Vagina (tissue), 2 donors: Measurements from ENCODE around the gene SPNS3. TPM values are rescaled to one million over a fixed set of nuclear protein-coding genes. Genes with fewer than 3 reads are reported as not detected.

Experiments used
- DNase-seq, 2 donors: peaks; one replicate each; pipeline ENCODE4 v3.0.0-alpha.2; 2017; ENCODE audit errors: extremely low spot score in 2 of 2
- H3K27ac ChIP-seq: fragments of 200-600 bp; sonication (generic); one replicate; pipeline ENCODE4 v1.5.1; 2019
- H3K27me3 ChIP-seq: fragments of 200-600 bp; sonication (generic); one replicate; pipeline ENCODE4 v1.5.1; 2019
- H3K36me3 ChIP-seq, 2 donors: fragments of 200-600 bp; sonication (generic); one replicate each; pipeline ENCODE4 v1.5.1; 2017 to 2019
- H3K4me1 ChIP-seq: fragments of 200-600 bp; sonication (generic); one replicate; pipeline ENCODE4 v1.5.1; 2019
- H3K4me3 ChIP-seq, 2 donors: fragments of 200-600 bp; sonication (generic); 1 replicate in 1 of 2; 2 replicates in 1 of 2; pipeline ENCODE4 v1.5.1; 2016 to 2019
- H3K9me3 ChIP-seq: fragments of 200-600 bp; sonication (generic); one replicate; pipeline ENCODE4 v1.5.1; 2019
- CTCF ChIP-seq, 3 experiments: fragments of 450-650 bp in 2 of 3; fragments of 200-600 bp in 1 of 3; sonication (generic) in 1 of 3; IDR thresholded peaks; one replicate each; pipeline ENCODE4 v1.5.1; 2017 to 2019; ENCODE audit warnings: antibody characterized with exemption in 3 of 3, mild to moderate bottlenecking in 2 of 3, moderate library complexity in 2 of 3
- POLR2A ChIP-seq, 2 donors: fragments of 450-650 bp; IDR thresholded peaks; one replicate each; pipeline ENCODE4 v1.6.1; 2017; ENCODE audit warnings: antibody characterized with exemption in 2 of 2, mild to moderate bottlenecking in 2 of 2, moderate library complexity in 2 of 2
- POLR2AphosphoS5 ChIP-seq, 2 donors: sonication (generic); formaldehyde crosslinking; IDR thresholded peaks; one replicate each; pipeline ENCODE4 v1.9.0; 2017; ENCODE audit warnings: antibody characterized with exemption in 2 of 2, mild to moderate bottlenecking in 2 of 2, low read depth in 1 of 2; ENCODE audit not compliant: insufficient read depth in 1 of 2
- intact Hi-C: fragments of 100-400 bp; cut with DNase I; formaldehyde crosslinking; loops from one replicate; pipeline ENCODE4 v1.15.1; 2023
- total RNA-seq: library from RNA; depleted of rRNA; stranded (reverse); fragments of >200 nt; gene quantifications from one replicate; pipeline ENCODE4 v1.2.3, GENCODE V29; 2016

SPNS3 gene
- total RNA-seq, 1 donor from 2014 or later = not detected

DNA sequence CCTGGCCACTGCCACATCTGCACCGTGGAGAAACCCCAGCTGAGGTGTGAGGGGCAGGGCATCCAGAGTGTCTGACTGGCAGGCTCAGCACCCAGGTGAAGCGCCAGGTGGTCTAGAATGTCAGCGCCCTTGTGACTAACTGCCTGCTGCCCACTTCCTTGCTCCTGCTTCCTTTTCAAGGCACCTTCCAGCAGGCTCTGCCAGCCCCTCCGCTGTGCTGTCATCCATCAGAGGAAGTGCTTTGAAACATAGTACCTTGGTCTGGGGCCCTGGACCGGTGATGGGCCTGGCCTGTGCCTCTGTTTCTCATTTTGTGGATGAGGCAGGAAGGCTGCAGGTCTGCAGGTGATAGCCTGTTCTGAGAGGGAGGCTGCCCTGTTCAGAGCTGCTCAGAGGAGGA lies 70.4 kb downstream of the SPNS3 start:
- H3K9me3 ChIP-seq = no peaks in the 10 kb centered on the region
- DNase-seq = no peak
- no peak for TF ChIP-seq POLR2AphosphoS5 (IDR thresholded peaks at IDR 0.05; ENCODE audit: insufficient read depth in 1 of 2, low read depth in 1 of 2)
- no peak for TF ChIP-seq POLR2A (IDR thresholded peaks at IDR 0.05)
- TF ChIP-seq CTCF (IDR thresholded peaks at IDR 0.05) = no peak
- H3K27ac ChIP-seq = no peak overlapping the region
- H3K27me3 ChIP-seq = no peaks in the 10 kb centered on the region
- H3K36me3 ChIP-seq = no peaks in the 10 kb centered on the region
- peaks cover 15% of the 10 kb centered on the region for H3K4me1 ChIP-seq
- H3K4me3 ChIP-seq = no peak overlapping the region
- intact Hi-C loops = no loop called here

DNA sequence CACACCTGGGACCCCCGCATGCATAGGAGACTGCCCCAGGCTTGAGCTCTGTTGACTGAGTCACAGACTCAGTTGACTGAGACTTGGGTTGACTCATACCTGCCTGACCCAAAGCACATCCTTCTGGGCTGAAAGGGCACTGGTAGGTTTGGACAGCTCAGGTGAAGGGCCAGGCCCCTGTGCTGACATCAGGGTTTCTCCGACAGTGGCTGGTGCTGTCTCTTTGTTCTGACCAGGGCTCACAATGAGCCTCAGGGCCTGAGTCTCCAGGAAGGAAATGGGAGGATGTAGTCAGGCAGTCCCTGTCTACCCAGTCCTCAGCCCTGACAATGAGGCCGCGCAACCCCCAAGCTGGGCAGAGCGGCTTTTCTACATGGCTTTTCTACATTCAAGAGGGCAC lies 71.4 kb downstream of the SPNS3 start:
- peaks cover 5% of the 10 kb centered on the region for H3K4me1 ChIP-seq
- no peaks in the 10 kb centered on the region for H3K36me3 ChIP-seq
- H3K9me3 ChIP-seq = no peaks in the 10 kb centered on the region
- no peaks in the 10 kb centered on the region for H3K27me3 ChIP-seq
- H3K27ac ChIP-seq = peak overlapping the region; percentile 2
- TF ChIP-seq CTCF (IDR thresholded peaks at IDR 0.05) = no peak
- intact Hi-C loops = no loop called here
- H3K4me3 ChIP-seq = no peak overlapping the region
- DNase-seq = no peak

DNA sequence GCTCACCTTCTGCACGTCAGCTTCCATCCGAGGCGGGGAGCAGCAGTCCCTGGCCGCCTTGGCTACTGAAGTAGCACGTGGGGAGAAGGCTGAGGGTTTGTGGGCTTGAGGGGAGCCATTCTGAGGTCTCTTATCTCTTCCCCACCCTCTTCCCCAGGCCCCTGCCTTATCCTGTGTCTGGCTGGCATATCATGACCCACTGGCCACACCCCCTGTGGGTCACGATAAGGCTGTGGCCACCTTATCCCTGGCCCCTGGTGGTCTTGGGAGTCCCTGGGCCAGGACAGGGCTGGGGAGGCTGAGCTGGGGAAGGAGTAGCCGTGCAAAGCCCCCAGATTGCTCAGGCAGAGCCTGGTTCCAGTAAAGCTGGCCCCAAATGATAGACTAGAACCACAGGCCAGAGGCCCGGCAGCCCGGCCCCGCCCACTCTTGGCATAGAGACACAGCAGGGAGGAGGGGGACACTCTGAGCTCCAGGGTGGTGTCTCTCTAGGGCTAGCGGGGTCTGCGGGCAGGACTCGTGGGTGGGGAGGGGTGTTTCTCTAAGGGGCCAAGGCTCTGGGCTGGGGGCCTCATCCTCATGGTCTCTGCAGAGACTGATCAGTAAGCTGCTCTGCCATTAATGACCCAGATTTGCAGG lies 72.6 kb downstream of the SPNS3 start:
- H3K27me3 ChIP-seq = no peaks in the 10 kb centered on the region
- no peaks in the 10 kb centered on the region for H3K36me3 ChIP-seq
- H3K4me1 ChIP-seq = no peaks in the 10 kb centered on the region
- TF ChIP-seq POLR2A (IDR thresholded peaks at IDR 0.05) = no peak
- TF ChIP-seq CTCF (IDR thresholded peaks at IDR 0.05) = no peak
- no peak for TF ChIP-seq POLR2AphosphoS5 (IDR thresholded peaks at IDR 0.05; ENCODE audit: insufficient read depth in 1 of 2, low read depth in 1 of 2)
- H3K4me3 ChIP-seq = no peak overlapping the region
- DNase-seq = no peak
- H3K9me3 ChIP-seq = no peaks in the 10 kb centered on the region
- no peak overlapping the region for H3K27ac ChIP-seq
- intact Hi-C loops = no loop called here

GRCh38 chr17:4506892-4507291 lies 73.2 kb downstream of the SPNS3 start:
- Histone ChIP-seq H3K27ac (no peak overlapping the region), H3K27me3 (no peaks in the 10 kb centered on the region), H3K9me3 (no peaks in the 10 kb centered on the region), H3K4me3 (no peak overlapping the region), H3K4me1 (no peaks in the 10 kb centered on the region), H3K36me3 (no peaks in the 10 kb centered on the region)
- DNase-seq = no peak
- no peak for TF ChIP-seq CTCF (IDR thresholded peaks at IDR 0.05)
- TF ChIP-seq POLR2A (IDR thresholded peaks at IDR 0.05) = no peak
- no peak for TF ChIP-seq POLR2AphosphoS5 (IDR thresholded peaks at IDR 0.05; ENCODE audit: insufficient read depth in 1 of 2, low read depth in 1 of 2)
- intact Hi-C loops = no loop called here

- no peak for TF ChIP-seq POLR2A (IDR thresholded peaks at IDR 0.05)
- no peak for DNase-seq
- H3K27me3 ChIP-seq = no peaks in the 10 kb centered on the region
- no peak overlapping the region for H3K4me3 ChIP-seq
- no peak overlapping the region for H3K27ac ChIP-seq
- no peaks in the 10 kb centered on the region for H3K9me3 ChIP-seq
- H3K4me1 ChIP-seq = no peaks in the 10 kb centered on the region
- no peaks in the 10 kb centered on the region for H3K36me3 ChIP-seq
- intact Hi-C loops = no loop called here
Observed at GRCh38 chr17:4507361-4508111, 73.8 kb downstream of the SPNS3 start.
